Hindlimb muscle (tissue), 1 donor: ENCODE measurements around the gene PDZRN4. TPM values are rescaled to one million over a fixed set of nuclear protein-coding genes. Genes with fewer than 3 reads are reported as not detected.
"Not testable (repeated sequence)": the region's sequence is repeated elsewhere in the genome, so short reads cannot be mapped to it uniquely, and the experiment has no call there.

ENCODE experiments used
- DNase-seq: peaks from one replicate; pipeline ENCODE4 v3.0.0-alpha.2; 2013
- polyA plus RNA-seq: library from polyadenylated mRNA; unstranded; fragments of 120-200 nt; gene quantifications from one replicate; pipeline ENCODE4 v1.2.1, GENCODE V29; 2013; ENCODE audit not compliant: insufficient read length

The PDZRN4 gene
- 1.8 TPM for polyA plus RNA-seq

DNA sequence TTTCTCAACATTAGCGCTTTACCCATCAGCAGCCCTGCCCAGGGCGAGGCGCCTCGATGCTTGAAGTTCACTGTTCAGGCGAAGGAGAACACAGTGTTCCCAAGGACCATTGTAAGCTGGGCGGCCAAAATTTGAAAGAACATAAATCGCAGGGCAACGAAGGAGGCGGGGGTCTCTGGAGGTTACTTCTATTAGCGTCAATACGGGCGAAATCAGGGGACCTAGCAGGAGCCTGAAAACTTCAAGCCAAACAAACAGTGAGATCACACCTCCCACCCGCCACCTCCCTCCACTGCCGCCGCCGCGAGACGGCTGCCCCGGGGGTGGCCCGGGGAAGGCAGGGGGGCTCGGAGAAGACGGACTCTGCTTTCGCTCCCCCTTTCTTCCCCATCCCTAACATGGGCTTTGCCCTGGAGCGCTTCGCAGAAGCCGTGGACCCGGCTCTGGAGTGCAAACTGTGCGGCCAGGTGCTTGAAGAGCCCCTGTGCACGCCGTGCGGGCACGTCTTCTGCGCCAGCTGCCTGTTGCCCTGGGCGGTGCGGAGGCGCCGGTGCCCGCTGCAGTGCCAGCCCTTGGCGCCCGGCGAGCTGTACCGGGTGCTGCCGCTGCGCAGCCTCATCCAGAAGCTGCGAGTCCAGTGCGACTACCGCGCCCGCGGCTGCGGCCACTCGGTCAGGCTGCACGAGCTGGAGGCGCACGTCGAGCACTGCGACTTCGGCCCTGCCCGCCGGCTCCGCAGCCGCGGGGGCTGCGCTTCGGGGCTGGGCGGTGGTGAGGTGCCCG lies at the start of gene PDZRN4:
PDZRN4 (plus strand) TSS at position 263 of the 783 bp plus-strand sequence.
- DNase-seq: no peak

DNA sequence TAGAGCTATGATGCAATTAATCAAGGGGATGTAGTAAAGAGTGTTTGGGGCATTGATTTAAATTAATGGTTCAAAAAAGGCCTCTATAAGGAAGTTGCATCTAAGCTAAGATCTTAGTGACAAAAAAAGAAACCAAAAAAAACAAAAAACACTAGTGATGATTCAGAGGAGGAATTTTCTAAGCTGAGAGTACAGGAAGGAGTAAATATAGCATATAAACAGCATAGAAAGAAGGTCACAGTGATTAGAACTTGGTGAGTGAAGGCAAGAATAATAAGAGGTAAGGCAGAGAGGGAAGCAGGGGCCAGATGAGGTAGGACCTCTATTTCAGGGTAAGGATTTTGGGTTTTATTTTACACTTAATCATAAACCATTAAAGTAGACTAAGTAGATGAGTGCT lies 48.0 kb upstream of the PDZRN4 start:
- DNase-seq: no peak

DNA sequence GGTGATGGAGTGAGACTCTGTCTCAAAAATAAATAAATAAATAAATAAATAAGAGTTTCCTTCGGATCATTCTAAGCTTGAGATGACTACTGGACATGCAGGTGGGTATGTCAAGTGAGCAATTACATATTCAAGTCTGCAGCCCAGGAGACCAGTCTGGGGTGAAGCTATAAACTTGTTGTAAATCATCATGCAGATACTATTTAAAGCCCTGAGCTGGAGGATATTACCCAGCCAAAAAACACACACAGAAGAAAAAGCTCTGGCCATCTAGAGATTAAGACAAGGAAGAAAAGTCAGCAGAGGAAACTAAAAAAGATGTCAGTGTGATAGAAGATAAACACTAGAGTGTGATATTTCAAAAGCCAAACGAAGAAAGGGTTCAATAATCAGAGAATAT lies 47.0 kb upstream of the PDZRN4 start:
- no peak for DNase-seq

DNA sequence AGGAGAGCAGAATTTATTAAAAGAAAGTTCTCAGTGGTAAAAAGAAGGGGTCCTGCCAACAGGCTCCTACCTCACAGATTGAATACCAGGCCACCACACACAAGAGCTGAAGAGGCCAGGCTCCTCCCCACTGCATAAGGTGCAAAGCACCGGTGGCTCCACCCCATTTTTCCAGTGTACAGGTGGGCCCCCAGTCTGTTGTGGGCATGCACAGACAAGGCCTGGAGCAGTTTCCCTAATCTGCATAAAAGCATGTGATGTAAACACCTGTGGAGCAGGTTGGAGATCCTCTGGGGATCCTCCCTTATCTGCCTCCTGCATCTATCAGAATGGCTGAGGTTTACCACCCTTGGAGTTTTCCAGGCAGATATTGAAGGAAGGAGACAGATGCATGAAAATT lies 45.7 kb upstream of the PDZRN4 start:
- no peak for DNase-seq

DNA sequence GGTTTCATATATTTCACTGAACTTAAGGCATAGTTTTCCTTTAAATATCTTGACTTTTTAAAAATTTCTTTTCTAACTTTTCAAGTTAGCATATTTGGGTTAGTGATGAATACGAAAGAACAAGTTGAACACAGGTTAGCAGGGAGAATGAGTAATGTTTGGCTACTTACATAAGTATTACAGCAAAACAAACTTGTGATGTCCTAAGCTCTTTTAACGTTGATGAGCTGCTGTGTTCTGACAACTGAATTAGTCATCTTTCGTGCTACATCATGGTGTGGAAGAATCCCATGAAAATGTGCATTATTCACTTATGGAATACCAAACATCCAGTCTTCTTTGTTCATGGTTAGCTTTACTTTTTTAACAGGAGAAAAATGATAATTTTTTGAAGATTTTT lies 36.3 kb upstream of the PDZRN4 start:
- no peak for DNase-seq

DNA sequence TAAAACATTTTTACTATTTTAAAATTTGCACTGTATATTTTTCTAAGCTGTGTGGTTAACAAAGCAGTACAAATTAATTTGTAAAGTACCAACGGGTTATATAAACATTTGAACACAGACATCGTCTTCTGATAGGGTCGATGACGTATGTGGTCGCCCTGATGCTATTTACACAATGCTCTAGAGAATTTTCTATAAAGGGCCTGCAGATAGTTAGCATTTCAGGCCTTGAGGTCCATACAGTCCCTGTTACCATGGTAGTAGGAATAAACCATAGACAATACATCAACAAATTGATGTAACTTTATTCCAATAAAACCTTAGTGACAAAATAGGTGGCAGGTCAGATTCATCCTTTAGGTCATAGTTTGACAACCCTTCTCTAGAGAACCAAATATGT lies 25.7 kb upstream of the PDZRN4 start:
- DNase-seq: no peak

DNA sequence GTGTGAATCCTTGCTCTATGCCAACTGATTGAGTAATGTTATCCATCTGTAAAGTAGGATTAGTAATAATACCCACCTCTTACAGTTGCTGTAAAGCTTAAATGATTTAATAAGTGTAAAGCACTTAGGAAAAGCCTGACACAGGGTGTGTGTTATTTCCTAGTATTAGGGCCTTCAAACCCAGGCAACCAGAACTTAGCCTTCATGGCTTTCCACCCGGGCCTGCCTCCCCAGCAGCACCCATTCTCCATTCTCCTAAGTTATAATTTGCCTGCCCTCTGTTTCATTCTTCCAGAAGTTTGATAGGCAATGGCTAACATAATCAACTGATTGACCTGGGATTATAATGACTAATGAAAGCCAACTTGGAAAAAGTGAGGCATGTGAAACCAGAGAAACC lies 20.4 kb upstream of the PDZRN4 start:
- DNase-seq: no peak

DNA sequence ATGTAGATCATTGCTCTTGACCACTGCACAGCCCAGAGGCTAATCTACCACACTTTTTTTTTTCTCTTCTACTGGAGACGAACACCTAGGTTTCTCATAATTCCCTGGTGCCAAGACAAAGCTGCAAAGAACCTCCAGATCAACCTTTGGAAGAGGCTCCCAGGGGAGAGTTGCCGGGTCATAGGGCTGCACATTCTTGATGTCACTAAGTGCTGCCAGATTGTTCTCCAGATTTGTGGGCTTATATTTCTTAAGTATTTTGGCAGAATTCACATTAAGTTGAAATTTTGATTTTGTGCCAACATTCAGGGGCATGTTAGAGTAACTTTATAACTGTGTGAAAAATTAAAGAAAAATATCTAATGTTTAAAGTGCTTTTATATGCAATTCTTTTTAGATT lies 13.5 kb upstream of the PDZRN4 start:
- DNase-seq: no peak

DNA sequence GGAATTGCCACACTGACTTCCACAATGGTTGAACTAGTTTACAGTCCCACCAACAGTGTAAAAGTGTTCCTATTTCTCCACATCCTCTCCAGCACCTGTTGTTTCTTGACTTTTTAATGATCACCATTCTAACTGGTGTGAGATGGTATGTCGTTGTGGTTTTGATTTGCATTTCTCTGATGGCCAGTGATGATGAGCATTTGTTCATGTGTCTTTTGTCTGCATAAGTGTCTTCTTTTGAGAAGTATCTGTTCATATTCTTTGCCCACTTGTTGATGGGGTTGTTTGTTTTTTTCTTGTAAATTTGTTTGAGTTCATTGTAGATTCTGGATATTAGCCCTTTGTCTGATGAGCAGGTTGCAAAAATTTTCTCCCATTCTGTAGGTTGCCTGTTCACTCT lies 8.6 kb upstream of the PDZRN4 start:
- not testable (repeated sequence) for DNase-seq

DNA sequence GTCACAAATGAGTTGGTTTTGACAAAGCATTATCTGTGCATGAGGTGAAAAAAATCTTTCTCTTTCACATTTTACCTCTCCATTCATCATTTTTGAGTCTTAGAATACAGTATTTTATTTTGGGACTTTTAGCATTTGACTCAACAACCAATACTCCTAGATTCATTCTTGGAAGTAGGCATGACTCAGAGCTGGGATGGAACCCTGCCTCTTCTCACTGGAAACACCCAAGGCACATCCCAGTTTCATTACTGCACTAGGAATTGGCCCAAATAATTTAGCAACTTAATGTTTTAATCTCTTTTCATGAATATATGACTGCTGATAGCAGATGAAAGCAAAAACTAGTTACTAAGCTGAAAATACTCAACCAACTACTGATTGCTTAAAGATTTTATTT lies 3.3 kb upstream of the PDZRN4 start:
- no peak for DNase-seq

DNA sequence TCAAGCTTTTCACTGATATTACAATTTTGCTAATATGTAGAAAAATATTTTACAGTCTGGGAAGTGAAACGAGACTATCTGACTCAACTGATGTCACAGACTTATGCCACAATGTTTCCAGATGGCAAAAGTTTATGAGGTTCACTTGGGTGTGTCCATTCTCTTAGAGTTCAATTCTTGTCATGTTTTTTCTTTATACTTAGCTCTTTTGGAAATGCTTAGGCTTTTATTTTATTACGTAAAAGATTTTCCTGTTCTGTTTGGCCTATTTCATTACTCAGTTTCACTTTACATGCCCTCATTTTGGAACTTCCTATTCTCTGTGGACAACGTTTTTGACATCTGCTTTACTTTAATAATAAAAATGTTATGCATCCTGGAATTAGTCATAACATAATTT lies 2.1 kb upstream of the PDZRN4 start:
- DNase-seq: peak; percentile 19

DNA sequence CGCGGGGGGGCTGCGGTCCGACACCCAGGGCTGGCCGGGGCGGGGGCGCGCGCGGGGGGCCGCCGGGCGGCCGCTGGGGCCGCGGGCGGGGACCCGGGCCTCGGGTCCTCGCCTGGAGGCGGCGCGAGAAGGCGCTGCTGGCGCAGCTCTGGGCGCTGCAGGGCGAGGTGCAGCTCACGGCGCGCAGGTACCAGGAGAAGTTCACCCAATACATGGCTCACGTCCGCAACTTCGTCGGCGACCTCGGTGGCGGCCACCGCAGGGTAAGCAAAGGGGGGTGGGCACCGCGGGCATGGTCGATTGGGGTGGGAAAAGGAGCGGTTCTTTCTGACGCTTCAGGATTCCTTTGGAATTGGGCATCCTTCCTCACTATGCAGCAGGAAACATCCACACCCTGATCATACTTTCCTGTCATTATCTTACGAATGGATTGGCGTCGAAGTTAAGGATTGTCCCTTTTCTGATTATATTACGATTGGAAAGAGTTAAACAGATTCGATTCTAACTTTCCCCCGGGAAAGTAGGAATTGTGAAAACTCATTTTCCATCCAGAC lies 798 bp downstream of the PDZRN4 start:
- DNase-seq: no peak

DNA sequence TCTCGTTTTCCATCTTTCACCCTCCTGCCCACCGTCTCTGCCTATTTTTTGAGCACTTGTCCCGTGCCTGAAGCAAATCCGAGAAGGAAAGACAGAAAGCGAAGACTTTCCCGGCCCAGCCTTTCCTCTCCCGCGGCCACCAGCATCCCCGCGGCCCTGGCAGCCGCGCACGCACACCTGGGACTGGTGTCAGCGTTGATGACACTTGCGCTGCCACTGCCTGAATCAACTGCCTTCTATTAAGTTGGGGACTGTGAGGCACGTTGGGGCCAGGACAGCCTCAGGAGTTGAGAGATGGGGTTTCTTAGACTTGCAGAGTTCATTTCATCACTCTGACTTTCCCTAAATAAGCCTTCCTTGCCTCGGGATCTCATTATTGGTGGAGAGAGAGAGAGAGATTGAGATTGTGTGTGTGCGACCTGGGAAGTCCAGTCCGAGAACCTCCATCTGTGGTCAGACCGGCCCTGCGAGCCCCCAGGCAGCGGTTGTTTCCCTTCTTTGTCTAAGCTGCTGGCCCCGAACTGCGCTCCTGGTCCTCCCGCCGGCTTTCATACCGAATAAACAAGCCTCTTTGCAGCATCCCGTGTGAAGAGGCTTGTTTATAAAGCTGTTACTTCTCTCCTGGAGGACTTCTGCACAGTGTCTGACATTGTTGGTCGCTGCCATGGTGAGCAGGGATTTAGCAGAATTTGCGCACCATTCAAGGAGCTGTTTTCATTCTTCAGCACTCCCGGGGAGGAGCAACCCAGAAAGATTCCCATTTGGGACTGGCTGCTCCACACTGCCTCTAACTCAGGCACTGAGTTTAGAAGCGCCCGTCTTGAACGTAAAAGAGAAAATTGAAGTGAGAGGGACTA lies 1.5 kb downstream of the PDZRN4 start:
- no peak for DNase-seq

DNA sequence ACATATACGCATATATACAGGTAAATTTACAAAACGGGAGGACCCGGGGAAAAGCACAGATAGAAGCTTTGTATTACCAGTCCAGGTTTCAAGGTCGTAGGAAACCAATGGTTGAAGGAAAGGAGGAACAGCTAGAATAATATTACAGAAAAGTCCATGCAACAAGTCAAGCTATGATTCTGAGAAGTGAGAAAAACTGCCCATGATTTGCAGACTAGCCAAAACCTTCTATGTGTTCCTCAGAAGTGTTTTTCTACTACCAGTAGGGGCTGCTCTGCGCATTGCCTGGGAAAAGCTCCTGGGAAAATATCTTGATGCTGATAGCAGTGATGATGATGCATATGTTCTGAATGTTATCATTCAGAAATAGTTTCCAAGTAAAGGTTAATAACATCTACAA lies 2.2 kb downstream of the PDZRN4 start:
- DNase-seq: no peak

DNA sequence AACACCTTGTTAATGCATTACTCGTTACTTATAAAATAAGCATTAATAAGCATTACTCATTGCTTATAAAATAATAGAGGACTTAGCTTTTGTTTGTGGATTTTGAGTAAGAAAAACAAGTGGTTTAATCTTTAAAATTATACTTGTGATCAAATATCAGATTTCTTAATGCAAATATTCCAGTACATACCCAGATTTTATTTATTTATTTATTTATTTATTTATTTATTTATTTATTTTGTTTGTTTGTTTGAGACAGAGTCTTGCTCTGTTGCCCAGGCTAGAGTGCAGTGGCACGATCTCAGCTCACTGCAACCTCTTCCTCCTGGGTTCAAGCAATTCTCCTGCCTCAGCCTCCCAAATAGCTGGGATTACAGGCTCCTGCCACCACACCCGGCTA lies 3.4 kb downstream of the PDZRN4 start:
- DNase-seq: not testable (repeated sequence)

DNA sequence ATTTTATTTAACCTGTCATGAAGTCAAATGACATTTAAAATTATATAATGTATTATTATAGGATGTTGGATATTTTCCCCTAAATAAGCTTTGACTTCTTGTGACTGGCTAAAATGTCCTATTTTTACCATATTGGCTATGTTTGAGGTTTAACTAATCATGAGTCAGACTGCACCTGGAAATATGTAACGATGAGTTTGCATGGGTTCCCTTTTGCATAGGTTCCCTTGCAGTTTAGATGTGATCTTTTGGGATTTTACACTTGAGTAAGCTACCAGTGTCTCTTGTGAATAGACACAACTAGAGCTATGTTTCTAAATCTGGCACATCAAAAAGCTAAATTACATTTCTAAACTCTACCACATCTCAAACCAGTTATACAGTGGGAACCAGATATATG lies 5.2 kb downstream of the PDZRN4 start:
- DNase-seq: no peak

DNA sequence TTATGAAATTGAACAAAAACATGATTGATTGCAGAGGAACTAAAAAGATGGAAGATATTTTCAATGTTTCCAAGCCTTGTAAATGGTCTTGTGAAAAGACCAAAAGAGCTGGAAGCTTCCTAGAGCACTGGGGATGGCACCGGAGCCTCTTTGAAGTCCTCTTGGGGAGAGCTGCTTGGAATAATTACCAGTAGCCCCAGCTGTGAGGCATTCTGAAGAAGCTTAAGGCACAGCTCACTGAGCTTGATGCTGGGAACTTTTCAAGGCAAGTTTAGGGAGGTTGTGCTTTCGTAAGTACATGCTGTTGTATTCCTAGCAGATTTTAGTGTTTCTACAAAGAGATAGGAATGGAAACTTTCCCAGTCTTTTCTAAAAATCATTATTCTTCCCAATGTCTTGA lies 13.9 kb downstream of the PDZRN4 start:
- DNase-seq: no peak

DNA sequence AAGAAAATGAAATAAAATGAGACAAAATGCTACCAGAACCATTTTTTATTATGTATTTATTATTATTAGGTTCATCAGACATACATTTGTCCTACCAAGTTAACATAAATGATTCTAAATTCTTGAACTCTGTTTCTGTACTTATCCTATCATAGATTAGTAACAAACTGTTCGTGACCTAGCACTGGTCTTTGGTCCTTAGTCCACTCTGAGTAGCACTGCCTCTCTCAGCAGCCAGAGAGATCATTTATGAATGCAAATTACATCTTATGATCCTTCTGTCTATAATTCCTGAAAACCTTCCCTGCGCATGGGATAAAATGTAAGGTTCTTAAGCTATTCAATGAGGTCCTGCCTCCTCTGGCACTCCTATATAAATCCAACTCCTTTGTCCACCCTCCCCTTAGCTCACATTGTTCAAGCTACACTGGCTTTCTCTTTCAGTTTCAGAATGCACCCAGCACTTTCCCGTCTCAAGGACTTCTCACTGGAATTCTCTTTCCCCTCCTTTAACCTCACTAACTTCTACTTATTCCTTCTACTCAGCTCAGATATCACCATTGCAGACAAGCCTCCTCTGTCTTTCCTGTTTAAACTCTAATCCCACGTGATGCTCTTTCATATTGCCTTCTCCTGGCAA lies 17.1 kb downstream of the PDZRN4 start:
- no peak for DNase-seq

DNA sequence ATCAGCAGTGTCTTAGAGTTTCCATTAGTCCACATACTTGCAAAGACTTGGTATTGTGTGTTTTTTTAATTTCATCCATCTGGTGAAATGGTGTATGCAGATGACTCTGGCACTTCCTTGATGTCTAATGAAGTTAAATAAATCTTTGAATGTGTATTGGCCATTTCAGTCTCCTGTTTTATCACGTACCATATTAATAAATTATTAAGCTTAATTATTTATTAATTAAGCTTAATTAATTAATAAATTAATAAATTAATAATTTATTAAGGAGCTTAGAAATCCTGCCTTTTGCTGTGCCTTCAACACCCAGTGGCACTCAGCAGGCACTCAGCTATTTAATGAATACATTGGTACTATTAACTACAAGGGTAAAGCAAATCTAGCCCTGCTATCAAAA lies 18.2 kb downstream of the PDZRN4 start:
- DNase-seq: no peak

DNA sequence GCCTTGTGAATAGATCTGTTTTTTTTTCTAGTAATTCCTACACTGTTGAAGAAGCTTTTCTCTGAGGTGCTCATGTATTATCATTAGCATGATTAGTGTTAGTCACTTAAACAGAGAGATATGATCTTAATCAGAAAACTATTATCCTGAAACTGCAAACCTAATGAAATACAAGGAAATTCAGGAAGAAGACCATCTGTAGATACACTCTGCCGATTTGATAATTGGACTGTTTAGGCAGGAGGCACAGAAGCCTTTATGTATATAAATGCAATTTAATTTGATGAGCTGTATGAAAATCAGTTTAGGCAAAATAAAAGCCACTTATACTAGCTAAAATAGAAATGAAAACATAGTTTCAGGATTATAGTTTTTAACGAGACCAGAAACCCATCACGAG lies 23.3 kb downstream of the PDZRN4 start:
- DNase-seq: no peak

DNA sequence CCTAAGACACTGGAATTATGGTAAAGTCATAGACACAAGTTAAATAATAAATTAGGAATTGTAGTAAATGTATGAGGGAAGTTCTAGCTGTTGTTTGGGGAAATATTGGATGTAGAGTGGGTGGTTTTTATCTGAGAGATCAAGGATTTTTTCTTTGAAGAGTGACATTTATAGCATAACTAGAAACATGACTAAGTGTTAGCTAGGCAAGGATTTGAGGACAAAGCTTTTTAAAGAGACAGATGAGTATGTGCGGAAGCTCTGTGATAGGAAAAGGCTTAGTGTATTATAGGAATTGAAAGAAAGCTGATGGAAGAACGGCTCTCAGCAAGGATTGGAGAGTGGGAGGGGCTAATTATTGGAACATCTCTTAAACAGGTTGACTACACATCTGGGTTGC lies 24.5 kb downstream of the PDZRN4 start:
- DNase-seq: no peak

DNA sequence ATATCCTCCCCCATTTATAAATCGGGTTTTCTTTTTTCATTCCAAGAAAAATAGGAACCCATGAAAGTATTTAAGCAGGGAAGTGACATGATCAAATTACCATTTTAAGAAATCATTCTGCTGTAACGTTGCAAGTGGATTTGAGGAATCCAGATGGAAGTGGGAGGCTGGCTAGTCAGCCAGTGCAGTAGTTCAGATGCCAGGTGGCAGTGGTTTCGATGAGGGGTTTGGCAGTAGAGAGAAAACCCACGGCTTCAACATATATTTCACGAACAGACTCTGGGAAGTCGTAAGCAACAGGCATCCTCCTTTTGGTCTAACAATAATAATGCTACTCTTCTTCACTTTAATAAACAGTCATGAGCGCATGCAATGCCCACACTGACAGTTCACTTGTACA lies 25.0 kb downstream of the PDZRN4 start:
- no peak for DNase-seq

DNA sequence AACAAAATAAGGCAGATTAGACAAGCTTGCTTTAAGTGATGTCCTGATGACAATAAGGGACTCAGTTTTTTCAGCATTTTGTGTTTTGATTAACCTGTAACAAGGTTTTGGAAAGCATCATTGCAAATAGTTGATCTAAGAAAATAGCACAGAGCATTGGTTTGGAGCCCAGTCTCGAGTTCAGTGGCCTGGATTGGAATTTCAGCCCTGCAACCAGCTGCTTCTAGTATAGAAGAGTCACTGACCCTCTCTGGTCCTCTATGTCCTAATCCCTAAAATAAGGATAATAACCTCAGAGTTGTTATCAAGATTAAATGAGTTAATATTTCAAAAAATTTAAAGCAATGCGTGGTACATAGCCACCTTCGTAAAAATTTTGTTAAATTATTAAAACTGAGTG lies 25.5 kb downstream of the PDZRN4 start:
- DNase-seq: no peak
